Ovary (tissue), 3 donors: Measurements from ENCODE around the gene KRTAP5-8.

Source experiments
- EP300 ChIP-seq: sonication (generic); formaldehyde crosslinking; IDR thresholded peaks from one replicate; pipeline ENCODE4 v1.6.1; 2017; ENCODE audit warnings: antibody characterized with exemption
- POLR2A ChIP-seq: fragments of 450-650 bp; IDR thresholded peaks from one replicate; pipeline ENCODE4 v1.6.1; 2017; ENCODE audit warnings: antibody characterized with exemption, mild to moderate bottlenecking, moderate library complexity
- TF ChIP-seq, protein P1 (sequence below), 3 donors: fragments of 450-650 bp in 2 of 3; fragments of 200-600 bp in 1 of 3; IDR thresholded peaks; one replicate each; pipeline versions ENCODE4 v1.5.1 to v1.8.0; 2016 to 2022; ENCODE audit warnings: antibody characterized with exemption in 3 of 3, mild to moderate bottlenecking in 1 of 3
- donor health status: DM: no; HTN: no; CAD: no.

DNA sequence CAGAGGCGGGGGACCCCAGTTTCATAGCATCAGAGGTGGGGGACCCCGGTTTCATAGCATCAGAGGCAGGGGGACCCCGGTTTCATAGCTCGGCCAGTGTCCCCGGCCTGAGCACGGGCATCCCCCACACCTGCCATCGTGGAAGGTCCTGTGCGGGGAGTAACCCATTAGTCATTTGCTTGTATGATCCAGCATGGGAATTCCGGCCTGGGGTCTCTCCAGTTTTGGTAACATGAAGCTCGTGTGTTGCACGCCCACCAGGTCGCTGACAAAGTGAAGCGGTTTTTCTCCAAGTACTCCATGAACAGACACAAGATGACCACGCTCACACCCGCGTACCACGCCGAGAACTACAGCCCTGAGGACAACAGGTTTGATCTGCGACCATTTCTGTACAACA, 39.7 kb upstream of the KRTAP5-8 start:
- TF ChIP-seq POLR2A (no peak), EP300 (no peak)
- TF ChIP-seq, protein P1, sequence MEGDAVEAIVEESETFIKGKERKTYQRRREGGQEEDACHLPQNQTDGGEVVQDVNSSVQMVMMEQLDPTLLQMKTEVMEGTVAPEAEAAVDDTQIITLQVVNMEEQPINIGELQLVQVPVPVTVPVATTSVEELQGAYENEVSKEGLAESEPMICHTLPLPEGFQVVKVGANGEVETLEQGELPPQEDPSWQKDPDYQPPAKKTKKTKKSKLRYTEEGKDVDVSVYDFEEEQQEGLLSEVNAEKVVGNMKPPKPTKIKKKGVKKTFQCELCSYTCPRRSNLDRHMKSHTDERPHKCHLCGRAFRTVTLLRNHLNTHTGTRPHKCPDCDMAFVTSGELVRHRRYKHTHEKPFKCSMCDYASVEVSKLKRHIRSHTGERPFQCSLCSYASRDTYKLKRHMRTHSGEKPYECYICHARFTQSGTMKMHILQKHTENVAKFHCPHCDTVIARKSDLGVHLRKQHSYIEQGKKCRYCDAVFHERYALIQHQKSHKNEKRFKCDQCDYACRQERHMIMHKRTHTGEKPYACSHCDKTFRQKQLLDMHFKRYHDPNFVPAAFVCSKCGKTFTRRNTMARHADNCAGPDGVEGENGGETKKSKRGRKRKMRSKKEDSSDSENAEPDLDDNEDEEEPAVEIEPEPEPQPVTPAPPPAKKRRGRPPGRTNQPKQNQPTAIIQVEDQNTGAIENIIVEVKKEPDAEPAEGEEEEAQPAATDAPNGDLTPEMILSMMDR (IDR thresholded peaks at IDR 0.05) = no peak
